Activated CD8-positive, alpha-beta memory T cell treated with anti-CD3 and anti-CD28 coated beads for 1 hour (primary cell): ENCODE results near the gene ZNF467.

Experiments used
- DNase-seq, 2 donors: peaks; one replicate each; pipeline ENCODE4 v3.0.0-alpha.2; 2020; ENCODE audit warnings: low read depth in 1 of 2; ENCODE audit errors: extremely low read depth in 1 of 2

The ZNF467 gene, protein sequence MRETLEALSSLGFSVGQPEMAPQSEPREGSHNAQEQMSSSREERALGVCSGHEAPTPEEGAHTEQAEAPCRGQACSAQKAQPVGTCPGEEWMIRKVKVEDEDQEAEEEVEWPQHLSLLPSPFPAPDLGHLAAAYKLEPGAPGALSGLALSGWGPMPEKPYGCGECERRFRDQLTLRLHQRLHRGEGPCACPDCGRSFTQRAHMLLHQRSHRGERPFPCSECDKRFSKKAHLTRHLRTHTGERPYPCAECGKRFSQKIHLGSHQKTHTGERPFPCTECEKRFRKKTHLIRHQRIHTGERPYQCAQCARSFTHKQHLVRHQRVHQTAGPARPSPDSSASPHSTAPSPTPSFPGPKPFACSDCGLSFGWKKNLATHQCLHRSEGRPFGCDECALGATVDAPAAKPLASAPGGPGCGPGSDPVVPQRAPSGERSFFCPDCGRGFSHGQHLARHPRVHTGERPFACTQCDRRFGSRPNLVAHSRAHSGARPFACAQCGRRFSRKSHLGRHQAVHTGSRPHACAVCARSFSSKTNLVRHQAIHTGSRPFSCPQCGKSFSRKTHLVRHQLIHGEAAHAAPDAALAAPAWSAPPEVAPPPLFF

DNA sequence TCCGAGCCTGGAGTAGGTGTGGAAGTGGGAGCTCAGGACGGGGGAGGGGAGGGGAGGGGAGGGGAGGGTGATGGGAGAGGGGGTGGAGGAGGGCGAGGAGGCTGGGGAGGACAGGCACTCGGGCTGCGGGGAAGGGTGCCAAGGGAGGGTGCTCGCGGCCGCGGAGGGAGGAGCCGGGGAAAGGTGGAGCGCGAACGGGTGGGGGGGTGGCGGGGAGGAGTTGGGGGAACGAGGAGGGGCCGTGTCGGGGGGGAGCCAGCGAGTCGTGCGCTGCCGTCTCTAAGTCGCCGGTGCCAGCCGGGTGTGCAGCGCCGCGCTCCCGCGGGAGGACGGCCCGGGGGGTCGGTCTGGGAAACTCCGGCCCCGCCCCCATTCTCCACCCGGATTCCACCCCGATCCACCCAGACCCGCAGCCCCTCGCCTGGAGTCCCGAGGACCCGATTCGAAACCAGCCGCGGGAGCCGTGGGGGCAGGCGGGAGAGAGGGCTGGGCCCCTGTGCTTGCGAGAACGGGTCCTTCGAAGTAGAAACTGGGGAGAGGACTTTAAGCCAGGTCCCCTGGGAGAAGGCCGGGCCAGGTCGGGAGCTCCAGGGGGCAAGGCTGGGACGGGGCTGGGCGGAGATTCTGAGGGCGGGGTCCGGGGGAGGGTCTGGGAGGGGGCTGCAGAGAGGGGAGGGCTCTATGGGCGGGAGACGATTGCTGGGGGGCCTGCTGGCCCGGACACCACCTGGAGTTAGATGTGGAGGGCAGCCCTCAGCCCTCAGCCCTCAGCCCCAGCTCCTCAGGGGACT, at the start of gene ZNF467:
Gene ZNF467, minus strand, starts transcription at position 143 of the 791 bp plus-strand sequence. CDS start 2,556 bp downstream, outside the sequence.
- peak; percentile 24 to 41 for DNase-seq

DNA sequence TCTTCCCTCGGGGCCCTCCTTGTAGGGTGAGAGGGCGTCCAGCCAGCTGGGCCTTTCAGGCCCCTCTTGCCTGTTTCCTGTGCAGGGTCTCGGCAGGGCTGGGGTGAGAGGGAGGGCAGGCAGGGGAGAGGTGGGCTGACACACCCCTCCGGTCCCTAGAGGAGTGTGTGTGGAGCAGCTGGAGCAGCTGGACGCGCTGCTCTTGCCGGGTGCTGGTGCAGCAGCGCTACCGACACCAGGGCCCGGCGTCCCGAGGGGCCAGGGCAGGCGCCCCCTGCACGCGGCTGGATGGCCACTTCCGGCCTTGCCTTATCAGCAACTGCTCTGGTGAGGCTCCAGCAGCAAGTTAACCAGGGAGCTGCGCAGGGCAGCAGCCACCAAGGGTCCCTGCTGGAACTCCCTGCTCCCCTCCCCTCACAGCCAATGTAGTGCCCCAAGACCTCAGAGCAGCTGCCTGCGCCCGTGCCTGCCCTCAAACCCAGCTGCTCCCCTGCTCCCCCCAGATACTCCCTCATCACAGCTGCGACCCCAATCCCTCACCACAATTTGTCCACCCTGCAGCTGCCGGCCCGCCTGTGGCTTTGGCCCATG, 49.1 kb upstream of the ZNF467 start:
- DNase-seq = no peak

DNA sequence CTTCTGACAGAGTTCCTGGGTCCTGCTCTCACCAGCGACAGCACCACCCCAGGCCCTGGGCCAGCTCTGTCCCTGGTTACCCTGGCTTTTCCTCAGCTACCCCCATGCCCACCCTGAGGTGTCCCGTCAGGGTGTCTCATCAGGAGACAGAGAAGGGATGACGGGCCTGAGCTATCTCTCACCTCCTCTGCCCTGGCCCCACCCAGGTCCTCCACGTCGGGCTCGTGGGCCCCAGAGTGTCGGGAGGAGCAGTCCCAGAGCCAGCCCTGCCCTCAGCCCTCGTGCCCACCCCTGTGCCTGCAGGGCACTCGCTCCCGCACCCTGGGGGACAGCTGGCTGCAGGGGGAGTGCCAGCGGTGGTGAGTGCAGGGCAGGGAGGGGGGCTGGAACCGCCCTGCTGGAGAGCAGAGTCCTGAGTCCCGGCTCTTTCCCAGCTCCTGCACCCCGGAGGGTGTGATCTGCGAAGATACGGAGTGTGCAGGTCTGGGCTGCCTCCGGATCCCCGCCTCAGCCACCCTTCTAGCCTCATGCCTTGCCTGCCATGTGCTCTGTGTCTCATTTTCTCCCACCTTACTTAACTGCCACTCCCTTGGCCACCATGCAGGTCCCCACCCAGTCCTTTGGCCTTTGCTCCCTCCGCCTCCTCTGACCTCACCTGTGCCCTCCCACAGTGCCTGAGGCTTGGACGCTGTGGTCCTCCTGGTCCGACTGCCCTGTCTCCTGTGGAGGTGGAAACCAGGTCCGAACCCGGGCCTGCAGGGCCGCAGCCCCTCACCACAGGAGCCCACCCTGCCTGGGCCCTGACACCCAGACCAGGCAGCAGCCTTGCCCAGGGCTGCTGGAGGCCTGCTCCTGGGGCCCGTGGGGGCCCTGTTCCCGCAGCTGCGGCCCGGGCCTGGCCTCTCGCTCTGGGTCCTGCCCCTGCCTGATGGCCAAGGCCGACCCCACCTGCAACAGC, 48.1 kb upstream of the ZNF467 start:
- no peak for DNase-seq

DNA sequence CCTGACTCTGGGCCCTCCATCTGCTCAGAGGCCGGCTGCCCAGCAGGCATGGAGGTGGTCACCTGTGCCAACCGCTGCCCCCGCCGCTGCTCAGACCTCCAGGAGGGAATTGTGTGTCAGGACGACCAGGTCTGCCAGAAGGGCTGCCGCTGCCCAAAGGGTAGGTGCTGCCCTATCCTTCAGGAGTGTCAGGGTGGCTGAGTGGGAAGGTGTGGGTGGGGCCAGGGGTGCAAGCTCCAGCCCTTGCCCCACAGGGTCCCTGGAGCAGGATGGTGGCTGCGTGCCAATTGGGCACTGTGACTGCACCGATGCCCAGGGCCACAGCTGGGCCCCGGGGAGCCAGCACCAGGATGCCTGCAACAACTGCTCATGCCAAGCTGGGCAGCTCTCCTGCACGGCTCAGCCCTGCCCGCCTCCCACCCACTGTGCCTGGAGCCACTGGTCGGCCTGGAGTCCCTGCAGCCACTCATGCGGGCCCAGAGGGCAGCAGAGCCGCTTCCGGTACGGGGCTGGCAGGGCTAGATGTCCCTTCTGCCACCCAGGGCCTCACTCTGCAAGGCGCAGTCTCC, 47.3 kb upstream of the ZNF467 start:
- no peak for DNase-seq

DNA sequence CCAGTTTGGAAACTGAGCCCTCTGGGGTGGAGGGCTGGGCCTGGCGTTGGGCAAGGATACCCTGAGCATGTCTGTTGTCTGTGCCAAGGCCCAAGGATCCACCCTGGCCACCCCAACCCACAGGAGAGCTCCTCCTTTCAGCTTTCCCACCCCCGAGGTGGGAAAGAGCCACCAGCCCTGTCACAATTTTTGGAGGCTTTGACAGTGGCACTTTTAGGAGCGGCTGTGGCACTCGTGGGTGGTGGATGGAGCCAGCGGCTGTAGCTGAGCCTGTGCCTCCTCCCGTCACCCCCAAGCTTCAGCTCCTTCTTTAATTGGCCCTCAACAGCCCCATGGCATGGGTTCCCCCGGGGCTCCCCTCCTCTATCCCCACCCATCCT, 46.6 kb upstream of the ZNF467 start:
- no peak for DNase-seq

DNA sequence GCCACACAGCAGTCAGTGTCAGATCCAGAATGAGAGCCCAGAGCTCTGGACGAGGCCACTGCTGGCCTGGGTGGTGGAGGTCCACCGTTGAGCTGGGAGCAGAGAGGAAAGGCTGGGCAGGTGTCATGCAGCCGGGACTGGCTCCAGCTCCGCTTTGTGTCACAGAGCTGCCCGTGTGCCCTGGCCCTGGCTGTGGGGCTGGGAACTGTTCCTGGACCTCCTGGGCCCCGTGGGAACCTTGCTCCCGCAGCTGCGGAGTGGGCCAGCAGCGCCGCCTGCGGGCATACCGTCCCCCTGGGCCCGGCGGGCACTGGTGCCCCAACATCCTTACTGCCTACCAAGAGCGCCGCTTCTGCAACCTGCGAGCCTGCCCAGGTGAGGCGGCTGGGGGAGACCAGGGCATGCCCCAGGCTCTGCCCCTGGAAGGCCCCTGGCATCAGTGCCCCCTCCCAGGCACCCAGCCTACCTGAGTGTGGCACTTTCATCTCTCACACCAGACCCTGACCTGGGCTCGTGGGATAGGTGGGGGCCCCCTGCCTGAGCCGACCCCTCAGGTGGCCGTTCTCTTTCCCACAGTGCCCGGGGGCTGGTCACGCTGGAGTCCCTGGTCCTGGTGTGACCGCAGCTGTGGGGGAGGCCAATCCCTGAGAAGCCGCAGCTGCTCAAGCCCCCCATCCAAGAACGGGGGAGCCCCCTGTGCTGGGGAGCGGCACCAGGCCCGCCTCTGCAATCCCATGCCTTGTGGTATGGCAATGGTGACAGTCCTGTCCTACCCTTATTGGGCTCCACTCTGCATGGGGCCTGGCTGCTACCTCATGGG, 46.0 kb upstream of the ZNF467 start:
- DNase-seq = no peak

DNA sequence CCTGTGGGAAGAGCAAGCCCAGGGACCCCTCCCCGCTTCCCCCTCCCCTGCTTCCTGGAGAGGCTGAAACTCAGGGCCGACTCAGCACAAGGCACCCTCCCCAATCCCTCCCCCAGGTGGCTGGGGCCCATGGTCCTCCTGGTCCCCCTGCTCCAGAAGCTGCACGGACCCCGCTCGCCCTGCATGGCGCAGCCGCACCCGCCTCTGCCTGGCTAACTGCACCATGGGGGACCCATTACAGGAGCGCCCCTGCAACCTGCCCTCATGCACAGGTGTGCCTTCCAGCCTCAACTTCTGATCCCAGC, 45.1 kb upstream of the ZNF467 start:
- no peak for DNase-seq

DNA sequence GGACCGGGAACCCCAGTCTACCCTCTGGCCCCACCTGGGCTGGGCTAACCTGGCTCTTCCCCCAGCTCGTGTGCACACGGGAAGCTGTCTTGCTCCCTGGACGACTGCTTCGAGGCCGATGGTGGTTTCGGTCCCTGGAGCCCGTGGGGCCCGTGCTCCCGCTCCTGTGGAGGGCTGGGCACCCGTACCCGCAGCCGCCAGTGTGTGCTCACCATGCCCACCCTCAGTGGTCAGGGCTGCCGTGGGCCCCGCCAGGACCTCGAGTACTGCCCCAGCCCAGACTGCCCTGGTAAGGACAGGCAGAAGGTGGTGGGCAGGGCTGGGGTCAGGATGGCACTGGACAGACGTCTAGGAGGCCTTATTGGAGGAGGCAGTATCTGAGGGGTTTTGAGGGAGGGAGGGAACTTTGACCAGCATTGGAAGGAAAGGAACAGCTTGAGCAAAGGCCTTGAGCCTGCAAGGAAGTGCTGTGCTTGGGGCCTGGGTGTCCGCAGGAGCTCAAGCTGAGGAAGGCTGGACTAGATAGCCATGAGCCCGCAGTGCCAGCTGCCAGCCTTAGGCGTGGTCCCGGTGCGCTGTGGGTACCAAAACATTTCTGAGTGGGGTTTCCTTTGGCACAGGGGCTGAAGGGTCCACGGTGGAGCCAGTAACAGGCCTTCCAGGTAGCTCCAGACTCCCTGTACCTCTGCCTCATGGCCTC, 44.6 kb upstream of the ZNF467 start:
- no peak for DNase-seq

DNA sequence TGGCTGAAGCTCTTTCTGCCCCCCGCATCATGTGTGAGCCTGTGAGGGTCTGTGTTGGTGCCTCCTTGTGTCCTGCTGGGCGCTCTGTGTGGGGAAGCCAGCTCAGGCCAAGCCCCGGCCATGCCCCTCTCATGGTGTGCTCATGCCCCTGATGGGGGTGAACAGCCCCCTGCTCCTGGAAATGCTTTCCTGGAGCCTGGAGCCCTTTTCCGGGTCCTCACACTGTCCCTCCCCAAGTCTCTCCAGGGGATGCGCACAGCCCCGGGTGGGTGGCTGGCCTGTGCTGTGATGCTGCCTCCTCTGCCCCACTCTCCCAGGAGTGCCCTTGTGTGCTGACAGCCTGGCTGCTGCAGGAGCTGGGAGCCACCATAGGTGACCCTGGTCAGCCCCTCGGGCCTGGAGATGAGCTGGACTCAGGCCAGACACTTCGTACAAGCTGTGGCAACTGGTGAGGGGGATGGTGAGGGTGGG, 43.9 kb upstream of the ZNF467 start:
- DNase-seq = no peak

DNA sequence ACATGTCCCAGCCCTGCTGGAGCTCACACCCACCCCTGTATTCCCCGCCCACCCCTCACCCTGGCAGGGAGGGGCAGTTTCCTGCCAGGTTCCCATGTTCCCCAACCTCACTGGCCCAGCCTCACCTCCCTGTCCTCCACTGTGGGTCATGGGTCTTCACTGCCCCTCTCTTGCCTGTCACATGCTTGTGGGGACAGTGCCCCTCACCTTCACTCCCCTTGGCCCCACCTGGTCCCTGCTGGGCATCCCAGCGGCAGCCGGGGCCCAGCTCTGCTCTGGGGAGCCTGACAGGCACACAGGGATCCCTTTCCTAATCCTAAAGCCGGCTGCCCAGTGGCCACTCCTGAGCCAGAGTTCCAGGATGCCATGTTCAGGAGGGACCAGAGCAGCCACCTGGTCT, 43.4 kb upstream of the ZNF467 start:
- DNase-seq = no peak

DNA sequence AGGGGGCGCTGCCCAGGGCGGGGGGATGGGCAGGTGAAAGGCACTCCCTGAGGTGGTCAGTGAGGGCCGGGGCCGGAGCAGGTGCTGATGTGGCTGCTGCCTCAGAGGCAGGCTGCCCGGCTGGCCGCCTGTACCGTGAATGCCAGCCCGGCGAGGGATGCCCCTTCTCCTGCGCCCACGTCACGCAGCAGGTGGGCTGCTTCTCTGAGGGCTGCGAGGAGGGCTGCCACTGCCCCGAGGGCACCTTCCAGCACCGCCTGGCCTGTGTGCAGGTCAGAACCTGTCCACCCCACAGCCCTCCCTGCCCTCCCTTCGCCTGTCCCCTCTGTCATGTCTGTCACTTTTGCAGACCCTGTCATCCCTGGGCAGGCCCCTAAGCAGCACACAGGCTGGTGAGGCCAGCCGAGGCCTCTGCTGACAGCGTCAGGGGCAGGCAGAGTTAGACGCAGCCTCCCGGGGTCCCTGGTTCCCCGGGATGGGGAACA, 42.9 kb upstream of the ZNF467 start:
- no peak for DNase-seq

DNA sequence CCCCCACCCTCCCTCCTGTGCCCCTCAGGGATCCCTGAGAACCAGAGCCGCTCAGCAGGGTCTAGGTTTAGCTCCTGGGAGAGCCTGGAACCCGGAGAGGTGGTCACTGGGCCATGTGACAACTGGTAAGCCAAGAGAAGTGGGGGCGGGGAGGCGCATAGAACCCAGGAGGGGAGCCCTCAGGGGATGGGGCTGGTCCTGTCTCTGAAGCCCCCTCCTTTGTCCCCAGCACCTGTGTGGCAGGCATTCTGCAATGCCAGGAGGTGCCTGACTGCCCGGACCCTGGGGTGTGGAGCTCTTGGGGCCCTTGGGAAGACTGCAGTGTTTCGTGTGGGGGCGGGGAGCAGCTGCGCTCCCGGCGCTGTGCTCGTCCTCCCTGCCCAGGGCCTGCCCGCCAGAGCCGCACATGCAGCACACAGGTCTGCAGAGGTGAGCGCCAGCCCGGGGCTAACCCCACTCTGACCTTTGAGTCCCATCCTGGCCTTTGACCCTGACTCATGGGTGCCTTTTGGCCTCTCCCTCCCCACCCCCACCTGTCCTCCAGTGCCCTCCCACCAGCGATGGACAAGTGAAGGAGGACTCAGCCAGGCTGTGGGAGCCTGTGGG, 42.4 kb upstream of the ZNF467 start:
- no peak for DNase-seq

DNA sequence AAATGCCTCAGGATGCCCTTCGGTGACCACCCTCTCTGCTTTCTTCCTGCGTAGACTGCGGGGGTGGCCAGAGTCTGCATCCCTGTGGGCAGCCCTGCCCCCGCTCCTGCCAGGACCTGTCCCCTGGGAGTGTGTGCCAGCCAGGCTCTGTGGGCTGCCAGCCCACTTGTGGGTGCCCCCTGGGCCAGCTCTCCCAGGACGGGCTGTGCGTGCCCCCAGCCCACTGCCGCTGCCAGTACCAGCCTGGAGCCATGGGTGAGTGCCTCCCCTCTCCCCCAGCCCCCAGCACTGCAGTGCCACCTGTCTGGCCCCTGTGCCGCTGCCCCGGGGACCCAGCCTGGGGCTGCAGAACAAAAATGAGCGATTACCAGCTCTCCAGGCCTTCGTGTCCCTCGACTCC, 41.7 kb upstream of the ZNF467 start:
- no peak for DNase-seq

DNA sequence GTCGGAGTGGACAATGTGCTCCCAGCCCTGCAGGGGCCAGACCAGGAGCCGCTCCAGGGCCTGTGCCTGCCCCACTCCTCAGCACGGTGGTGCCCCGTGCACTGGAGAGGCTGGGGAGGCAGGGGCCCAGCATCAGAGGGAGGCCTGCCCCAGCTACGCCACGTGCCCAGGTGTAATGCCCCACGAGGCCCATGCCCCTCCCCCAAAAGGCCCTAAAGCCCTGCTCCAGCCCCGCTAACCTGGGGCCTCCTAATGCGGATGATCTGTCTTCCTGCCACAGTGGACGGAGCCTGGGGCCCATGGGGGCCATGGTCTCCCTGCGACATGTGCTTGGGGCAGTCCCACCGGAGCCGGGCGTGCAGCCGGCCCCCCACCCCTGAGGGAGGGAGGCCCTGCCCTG, 41.1 kb upstream of the ZNF467 start:
- DNase-seq = no peak

DNA sequence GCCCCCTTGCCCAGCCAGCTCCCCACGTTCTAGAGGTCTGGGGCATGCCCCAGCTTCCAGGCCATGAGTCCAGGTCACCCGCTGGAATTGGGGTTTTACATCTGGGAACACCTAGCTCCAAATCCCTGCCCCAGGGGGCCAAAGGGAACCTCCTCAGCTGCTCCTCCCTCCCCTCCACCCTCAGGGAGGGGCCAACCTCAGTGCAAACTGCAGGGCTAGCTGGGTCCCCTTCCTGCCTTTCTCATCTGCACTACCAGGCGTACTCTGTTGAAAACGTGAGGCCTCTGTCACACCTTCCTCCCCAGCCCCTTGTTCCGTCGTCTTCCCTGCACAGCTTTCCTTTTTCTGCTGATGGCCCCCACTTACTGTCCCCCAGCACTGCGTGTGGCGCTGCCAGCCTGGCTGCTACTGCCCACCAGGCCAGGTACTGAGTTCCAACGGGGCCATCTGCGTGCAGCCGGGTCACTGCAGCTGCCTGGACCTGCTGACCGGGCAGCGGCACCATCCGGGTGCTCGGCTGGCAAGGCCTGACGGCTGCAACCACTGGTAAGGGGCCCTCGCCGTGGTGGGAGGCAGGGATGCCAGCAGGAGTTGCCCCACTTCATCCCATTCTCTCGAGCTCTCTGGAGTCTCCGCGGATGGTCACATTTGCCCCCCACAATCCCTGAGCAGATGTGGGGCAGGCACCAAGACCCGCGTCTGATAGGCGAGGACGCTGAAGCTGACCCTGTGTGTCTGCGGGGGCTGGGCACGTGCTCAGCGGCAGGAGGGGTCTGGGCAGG, 40.1 kb upstream of the ZNF467 start:
- DNase-seq = no peak

DNA sequence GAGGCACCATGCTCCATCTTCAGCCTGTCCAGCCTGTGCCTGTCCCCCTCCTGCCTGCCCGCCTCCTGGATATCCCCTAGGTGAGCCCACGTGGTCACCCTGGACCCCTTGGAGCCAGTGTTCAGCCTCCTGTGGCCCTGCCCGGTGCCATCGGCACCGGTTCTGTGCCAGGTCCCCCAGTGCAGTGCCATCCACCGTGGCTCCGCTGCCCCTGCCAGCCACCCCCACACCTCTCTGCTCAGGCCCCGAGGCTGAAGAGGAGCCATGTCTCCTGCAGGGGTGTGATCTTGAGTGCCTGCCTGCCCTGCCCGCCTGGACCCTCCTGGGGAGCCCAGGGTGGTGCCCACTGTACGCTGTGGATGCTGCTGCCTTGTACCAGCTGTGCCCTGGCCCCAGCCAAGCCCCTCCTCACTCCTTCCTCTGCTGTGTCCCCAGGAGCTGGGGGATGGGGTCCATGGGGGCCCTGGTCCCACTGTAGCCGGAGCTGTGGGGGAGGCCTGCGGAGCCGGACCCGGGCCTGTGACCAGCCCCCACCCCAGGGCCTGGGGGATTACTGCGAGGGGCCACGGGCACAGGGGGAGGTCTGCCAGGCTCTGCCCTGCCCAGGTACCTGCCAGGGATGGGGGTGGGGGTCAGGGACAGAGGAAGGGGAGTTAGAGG, 38.6 kb upstream of the ZNF467 start:
- no peak for DNase-seq

DNA sequence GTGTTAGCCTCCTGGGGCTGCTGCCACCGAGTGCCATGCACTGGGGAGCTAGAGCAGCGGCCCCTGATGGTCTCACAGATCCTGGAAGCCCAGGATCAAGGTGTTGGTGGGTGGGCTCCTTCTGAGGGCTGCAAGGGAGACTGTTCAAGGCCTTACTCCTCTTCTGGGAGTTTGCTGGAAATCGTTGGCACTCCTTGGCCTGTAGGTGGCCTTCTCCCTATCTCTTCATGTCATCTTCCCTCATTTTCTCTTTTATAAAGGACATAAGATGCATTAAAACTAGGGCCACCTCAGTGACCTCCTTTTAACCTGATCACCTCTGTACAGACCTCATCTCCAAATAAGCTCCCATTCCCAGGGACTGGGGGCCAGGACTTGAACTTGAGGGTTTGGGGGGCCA, 37.8 kb upstream of the ZNF467 start:
- DNase-seq = no peak
